Measurements from ENCODE around the gene SKOR1.

The SKOR1 gene

GRCh38 chr15:67882487-67883233 lies 57.4 kb downstream of the SKOR1 start:
- peak overlapping the region in 9 of 11 experiments; percentile 43 to 76 (median 69); a peak in 20 of 22 replicates for H3K27ac ChIP-seq
- H3K27me3 ChIP-seq, result no peaks in the 10 kb centered on the region
- no peak overlapping the region for H3K4me3 ChIP-seq
- no peaks in the 10 kb centered on the region for H4K20me1 ChIP-seq
- H3K36me3 ChIP-seq, result no peaks in the 10 kb centered on the region
- no peak for TF ChIP-seq Cebpa-rat (IDR thresholded peaks at IDR 0.05)
- peaks cover 46 to 66% (median 62%) of the 10 kb centered on the region in 10 experiments for H3K4me1 ChIP-seq
- H3K4me2 ChIP-seq, result peak overlapping the region; percentile 35 to 96 (median 69)
- H3K9ac ChIP-seq, result peak overlapping the region in 7 of 11 experiments; percentile 27 to 59 (median 41); a peak in 9 of 22 replicates
- H3K9me3 ChIP-seq (replicated peaks in 1 of 11), result no peaks in the 10 kb centered on the region

- Histone ChIP-seq H3K36me3 (no peaks in the 10 kb centered on the region), H3K4me3 (no peak overlapping the region), H3K9ac (no peak overlapping the region), H3K27ac (peak overlapping the region in 3 of 11 experiments; percentile 69 to 76 (median 73); a peak in 5 of 22 replicates), H3K27me3 (no peaks in the 10 kb centered on the region), H3K9me3 (replicated peaks in 1 of 11) (no peaks in the 10 kb centered on the region), H3K4me1 (peaks cover 46 to 66% (median 62%) of the 10 kb centered on the region in 10 experiments), H4K20me1 (no peaks in the 10 kb centered on the region), H3K4me2 (peak overlapping the region in 10 of 11 experiments; percentile 50 to 96 (median 79); a peak in 18 of 22 replicates)
- no peak for TF ChIP-seq Cebpa-rat (IDR thresholded peaks at IDR 0.05)
Measured at GRCh38 chr15:67883234-67883773, 58.0 kb downstream of the SKOR1 start.

- Histone ChIP-seq H4K20me1 (no peaks in the 10 kb centered on the region), H3K4me3 (peak overlapping the region in 7 of 10 experiments; percentile 51 to 60 (median 58); a peak in 8 of 20 replicates), H3K27ac (peak overlapping the region in 9 of 11 experiments; percentile 31 to 65 (median 54); a peak in 11 of 22 replicates), H3K36me3 (no peaks in the 10 kb centered on the region), H3K27me3 (no peaks in the 10 kb centered on the region), H3K9me3 (replicated peaks in 1 of 11) (no peaks in the 10 kb centered on the region), H3K9ac (peak overlapping the region in 7 of 11 experiments; percentile 67 to 76 (median 72); a peak in 9 of 22 replicates), H3K4me1 (peaks cover 46 to 65% (median 62%) of the 10 kb centered on the region in 10 experiments), H3K4me2 (peak overlapping the region; percentile 79 to 96 (median 88))
- TF ChIP-seq Cebpa-rat (IDR thresholded peaks at IDR 0.05), result no peak
Measured at GRCh38 chr15:67884009-67884408, 58.7 kb downstream of the SKOR1 start.
